GM12878 (cell line): ENCODE data around the gene GRM7. TPM values are rescaled to one million over a fixed set of nuclear protein-coding genes. Genes with fewer than 3 reads are reported as not detected.

Source experiments
- CREM ChIP-seq: IDR thresholded peaks from 2 replicates; pipeline ENCODE4 v1.6.1; 2014; ENCODE audit warnings: antibody characterized with exemption, low read depth
- EED ChIP-seq: sonication (generic); IDR thresholded peaks from 2 replicates; pipeline ENCODE4 v1.6.1; 2016; ENCODE audit warnings: antibody characterized with exemption, low read depth
- EGR1 ChIP-seq, 2 experiments: IDR thresholded peaks; 1 replicate in 1 of 2; 2 replicates in 1 of 2; pipeline ENCODE4 v1.6.1; 2011 to 2012; ENCODE audit warnings: low read depth in 2 of 2, low read length in 2 of 2, borderline replicate concordance in 1 of 2, mild to moderate bottlenecking in 1 of 2, moderate library complexity in 1 of 2
- FOXM1 ChIP-seq: IDR thresholded peaks from 2 replicates; pipeline ENCODE4 v1.6.1; 2012; ENCODE audit warnings: low read depth, mild to moderate bottlenecking, inconsistent platforms, low read length, moderate library complexity
- MXI1 ChIP-seq: fragments of 150-350 bp; IDR thresholded peaks from 2 replicates; pipeline ENCODE4 v1.6.1; 2011; ENCODE audit warnings: low read depth, mild to moderate bottlenecking, inconsistent platforms, low read length, improper control_type of control experiment
- RBBP5 ChIP-seq: fragments of 200-600 bp; sonication (generic); conservative IDR thresholded peaks from 2 replicates; pipeline ENCODE4 v1.6.1; 2016
- ZBED1 ChIP-seq: IDR thresholded peaks from 2 replicates; pipeline ENCODE4 v1.6.1; 2016; ENCODE audit warnings: borderline replicate concordance
- ZNF217 ChIP-seq: fragments of 450-650 bp; IDR thresholded peaks from 2 replicates; pipeline ENCODE4 v1.6.1; 2017; ENCODE audit warnings: antibody characterized with exemption, mild to moderate bottlenecking
- polyA plus RNA-seq, 11 experiments: library from polyadenylated mRNA; depleted of rRNA in 4 of 11; unstranded in 6 of 11; stranded (reverse) in 5 of 11; fragments of >200 nt; fragmentation: Nextera tagmentation in 4 of 11; fragmentation: Illumina TruSeq in 1 of 11; extraction: Ambion mirVana in 4 of 11; extraction: Trizol in 1 of 11; gene quantifications; 1 replicate in 1 of 11; 2 replicates in 10 of 11; pipeline versions ENCODE4 v1.2.1 to v1.2.3, GENCODE V29; 2011 to 2016; ENCODE audit warnings: inconsistent platforms in 2 of 11, missing spikeins in 2 of 11, low read depth in 1 of 11
- total RNA-seq, 4 experiments: library from RNA; depleted of rRNA in 3 of 4; stranded (reverse); fragments of >200 nt in 3 of 4; fragmentation: Illumina TruSeq in 1 of 4; extraction: Trizol in 1 of 4; gene quantifications; 2 replicates each; pipeline versions ENCODE4 v1.2.1 to v1.2.3, GENCODE V29; 2013 to 2021
- TF ChIP-seq, protein P1 (sequence below): fragments of 450-650 bp; IDR thresholded peaks from 2 replicates; pipeline ENCODE4 v1.6.1; 2017; ENCODE audit warnings: mild to moderate bottlenecking, moderate library complexity
- TF ChIP-seq, protein P2 (sequence below): fragments of 450-650 bp; IDR thresholded peaks from 2 replicates; pipeline ENCODE4 v1.6.1; 2018; ENCODE audit warnings: mild to moderate bottlenecking, low read depth, moderate library complexity; ENCODE audit not compliant: partially characterized antibody

The GRM7 gene
- total and polyA plus RNA-seq, 10 of the 15 experiments (the other 5 are each of a cell fraction or from before 2014, with no cell fraction given) = not detected

DNA sequence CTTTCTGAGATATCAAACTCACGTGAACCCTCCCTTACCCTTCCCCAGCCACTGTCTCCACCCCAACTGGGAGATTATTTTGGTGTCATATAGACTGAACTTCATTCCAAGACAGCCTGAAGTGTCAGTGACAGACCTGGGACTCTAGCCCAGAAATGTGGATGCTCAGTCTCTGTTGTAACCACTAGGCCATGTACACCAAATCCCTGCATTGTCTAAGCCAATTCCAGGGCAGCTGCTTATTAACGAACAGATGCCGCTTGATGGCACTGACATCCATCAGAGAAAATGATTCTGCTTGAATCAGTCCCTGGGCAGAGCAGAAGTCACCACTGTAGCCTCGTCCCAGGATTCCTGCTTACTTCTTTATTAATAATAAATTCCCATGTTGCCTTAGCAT lies 305.5 kb downstream of the GRM7 start (continued):
- TF ChIP-seq, protein P1, sequence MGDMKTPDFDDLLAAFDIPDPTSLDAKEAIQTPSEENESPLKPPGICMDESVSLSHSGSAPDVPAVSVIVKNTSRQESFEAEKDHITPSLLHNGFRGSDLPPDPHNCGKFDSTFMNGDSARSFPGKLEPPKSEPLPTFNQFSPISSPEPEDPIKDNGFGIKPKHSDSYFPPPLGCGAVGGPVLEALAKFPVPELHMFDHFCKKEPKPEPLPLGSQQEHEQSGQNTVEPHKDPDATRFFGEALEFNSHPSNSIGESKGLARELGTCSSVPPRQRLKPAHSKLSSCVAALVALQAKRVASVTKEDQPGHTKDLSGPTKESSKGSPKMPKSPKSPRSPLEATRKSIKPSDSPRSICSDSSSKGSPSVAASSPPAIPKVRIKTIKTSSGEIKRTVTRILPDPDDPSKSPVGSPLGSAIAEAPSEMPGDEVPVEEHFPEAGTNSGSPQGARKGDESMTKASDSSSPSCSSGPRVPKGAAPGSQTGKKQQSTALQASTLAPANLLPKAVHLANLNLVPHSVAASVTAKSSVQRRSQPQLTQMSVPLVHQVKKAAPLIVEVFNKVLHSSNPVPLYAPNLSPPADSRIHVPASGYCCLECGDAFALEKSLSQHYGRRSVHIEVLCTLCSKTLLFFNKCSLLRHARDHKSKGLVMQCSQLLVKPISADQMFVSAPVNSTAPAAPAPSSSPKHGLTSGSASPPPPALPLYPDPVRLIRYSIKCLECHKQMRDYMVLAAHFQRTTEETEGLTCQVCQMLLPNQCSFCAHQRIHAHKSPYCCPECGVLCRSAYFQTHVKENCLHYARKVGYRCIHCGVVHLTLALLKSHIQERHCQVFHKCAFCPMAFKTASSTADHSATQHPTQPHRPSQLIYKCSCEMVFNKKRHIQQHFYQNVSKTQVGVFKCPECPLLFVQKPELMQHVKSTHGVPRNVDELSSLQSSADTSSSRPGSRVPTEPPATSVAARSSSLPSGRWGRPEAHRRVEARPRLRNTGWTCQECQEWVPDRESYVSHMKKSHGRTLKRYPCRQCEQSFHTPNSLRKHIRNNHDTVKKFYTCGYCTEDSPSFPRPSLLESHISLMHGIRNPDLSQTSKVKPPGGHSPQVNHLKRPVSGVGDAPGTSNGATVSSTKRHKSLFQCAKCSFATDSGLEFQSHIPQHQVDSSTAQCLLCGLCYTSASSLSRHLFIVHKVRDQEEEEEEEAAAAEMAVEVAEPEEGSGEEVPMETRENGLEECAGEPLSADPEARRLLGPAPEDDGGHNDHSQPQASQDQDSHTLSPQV = no peak
- TF ChIP-seq CREM (no peak), RBBP5 (no peak), FOXM1 (no peak), ZBED1 (no peak), EED (no peak), EGR1 (IDR thresholded peaks at IDR 0.05; ENCODE audit: borderline replicate concordance in 1 of 2, low read depth in 2 of 2, low read length in 2 of 2) (no peak), ZNF217 (no peak), MXI1 (no peak)
- TF ChIP-seq, protein P2, sequence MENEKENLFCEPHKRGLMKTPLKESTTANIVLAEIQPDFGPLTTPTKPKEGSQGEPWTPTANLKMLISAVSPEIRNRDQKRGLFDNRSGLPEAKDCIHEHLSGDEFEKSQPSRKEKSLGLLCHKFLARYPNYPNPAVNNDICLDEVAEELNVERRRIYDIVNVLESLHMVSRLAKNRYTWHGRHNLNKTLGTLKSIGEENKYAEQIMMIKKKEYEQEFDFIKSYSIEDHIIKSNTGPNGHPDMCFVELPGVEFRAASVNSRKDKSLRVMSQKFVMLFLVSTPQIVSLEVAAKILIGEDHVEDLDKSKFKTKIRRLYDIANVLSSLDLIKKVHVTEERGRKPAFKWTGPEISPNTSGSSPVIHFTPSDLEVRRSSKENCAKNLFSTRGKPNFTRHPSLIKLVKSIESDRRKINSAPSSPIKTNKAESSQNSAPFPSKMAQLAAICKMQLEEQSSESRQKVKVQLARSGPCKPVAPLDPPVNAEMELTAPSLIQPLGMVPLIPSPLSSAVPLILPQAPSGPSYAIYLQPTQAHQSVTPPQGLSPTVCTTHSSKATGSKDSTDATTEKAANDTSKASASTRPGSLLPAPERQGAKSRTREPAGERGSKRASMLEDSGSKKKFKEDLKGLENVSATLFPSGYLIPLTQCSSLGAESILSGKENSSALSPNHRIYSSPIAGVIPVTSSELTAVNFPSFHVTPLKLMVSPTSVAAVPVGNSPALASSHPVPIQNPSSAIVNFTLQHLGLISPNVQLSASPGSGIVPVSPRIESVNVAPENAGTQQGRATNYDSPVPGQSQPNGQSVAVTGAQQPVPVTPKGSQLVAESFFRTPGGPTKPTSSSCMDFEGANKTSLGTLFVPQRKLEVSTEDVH = no peak
- TF ChIP-seq, all 136 proteins: peak for 0
